Astrocyte of the cerebellum (primary cell): ENCODE results near the gene CDH4.

Experiments
- DNase-seq: peaks from one replicate; pipeline ENCODE4 v3.0.0-alpha.2; 2011; ENCODE audit warnings: low read depth
- H3K4me3 ChIP-seq: 2 replicates; pipeline ENCODE4 v1.5.1; 2011; ENCODE audit warnings: mild to moderate bottlenecking, low read depth, low read length, moderate library complexity
- in situ Hi-C: cut with HindIII; loops from 2 replicates; pipeline ENCODE4 v1.10.0; 2017; ENCODE audit warnings: low sequenced_read_pairs
- TF ChIP-seq, protein P1 (sequence below): IDR thresholded peaks from 2 replicates; pipeline ENCODE4 v1.5.1; 2012; ENCODE audit warnings: low read length, low read depth, moderate library complexity, mild to moderate bottlenecking; ENCODE audit errors: missing control alignments

CDH4 gene

DNA sequence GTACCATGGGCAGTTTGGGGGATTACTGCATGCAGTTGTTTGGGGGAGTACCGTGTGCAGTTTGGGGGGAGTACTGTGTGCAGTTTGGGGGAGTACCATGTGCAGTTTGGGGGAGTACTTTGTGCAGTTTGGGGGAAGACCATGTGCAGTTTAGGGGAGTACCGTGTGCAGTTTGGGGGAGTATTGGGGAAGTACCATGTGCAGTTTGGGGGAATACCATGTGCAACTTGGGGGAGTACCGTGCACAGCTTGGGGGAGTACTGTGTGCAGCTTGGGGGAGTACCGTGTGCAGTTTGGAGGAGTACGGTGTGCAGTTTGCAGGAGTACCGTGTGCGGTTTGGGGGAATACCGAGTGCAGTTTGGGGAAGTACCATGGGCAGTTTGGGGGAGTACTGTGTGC is 22.3 kb downstream of the CDH4 start:
- H3K4me3 ChIP-seq: no peak overlapping the region
- in situ Hi-C loops: no loop called here
- TF ChIP-seq, protein P1, sequence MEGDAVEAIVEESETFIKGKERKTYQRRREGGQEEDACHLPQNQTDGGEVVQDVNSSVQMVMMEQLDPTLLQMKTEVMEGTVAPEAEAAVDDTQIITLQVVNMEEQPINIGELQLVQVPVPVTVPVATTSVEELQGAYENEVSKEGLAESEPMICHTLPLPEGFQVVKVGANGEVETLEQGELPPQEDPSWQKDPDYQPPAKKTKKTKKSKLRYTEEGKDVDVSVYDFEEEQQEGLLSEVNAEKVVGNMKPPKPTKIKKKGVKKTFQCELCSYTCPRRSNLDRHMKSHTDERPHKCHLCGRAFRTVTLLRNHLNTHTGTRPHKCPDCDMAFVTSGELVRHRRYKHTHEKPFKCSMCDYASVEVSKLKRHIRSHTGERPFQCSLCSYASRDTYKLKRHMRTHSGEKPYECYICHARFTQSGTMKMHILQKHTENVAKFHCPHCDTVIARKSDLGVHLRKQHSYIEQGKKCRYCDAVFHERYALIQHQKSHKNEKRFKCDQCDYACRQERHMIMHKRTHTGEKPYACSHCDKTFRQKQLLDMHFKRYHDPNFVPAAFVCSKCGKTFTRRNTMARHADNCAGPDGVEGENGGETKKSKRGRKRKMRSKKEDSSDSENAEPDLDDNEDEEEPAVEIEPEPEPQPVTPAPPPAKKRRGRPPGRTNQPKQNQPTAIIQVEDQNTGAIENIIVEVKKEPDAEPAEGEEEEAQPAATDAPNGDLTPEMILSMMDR: no peak
- no peak for DNase-seq

DNA sequence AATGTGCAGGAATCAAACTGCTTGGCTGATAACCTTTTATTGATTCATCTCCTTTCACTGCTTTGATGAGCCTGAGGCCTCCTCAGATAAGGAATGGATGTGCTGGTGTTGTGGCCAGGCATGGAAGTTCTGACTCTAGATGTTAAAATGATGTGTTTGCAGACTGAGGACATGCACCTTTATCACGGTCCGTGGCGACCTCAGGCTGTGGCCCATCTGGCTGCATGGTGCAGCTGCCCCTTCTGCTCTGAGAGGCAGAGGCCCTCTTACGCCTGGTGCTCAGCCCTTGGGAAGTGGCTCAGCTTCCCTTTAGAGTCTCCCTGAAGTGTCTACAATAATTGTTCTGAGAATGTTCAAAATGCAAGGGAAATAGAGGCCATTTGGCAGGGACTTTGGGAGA is 26.2 kb downstream of the CDH4 start:
- no peak for DNase-seq
- TF ChIP-seq, protein P1: no peak
- in situ Hi-C loops: no loop called here

DNA sequence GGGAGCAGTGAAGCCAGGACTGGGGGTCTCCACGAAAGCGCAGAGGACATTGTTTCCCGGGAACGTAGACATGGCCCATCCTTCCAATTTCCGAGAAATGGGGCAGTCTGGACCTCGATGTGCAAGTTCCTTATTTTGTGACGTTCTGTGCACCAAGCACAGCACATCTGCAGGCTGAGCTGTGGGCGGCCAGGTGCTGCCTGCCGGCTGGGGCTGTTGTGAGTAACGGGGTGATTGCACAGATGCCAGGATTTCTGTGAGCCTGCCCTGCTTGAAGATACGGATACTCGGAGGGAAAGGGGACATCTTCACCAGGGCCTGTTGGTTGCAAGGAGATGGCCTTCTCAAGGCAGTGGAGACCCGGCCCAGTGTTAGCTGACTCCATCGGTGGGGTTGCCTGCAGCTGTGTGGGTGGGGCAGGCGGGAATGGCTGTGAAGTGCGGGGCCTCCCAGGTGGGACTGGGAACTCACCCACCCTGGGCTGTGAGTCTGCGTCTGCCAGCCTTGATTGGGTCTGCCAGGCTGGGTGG is 27.6 kb downstream of the CDH4 start:
- DNase-seq: no peak
- in situ Hi-C loops: no loop called here
- H3K4me3 ChIP-seq: no peak overlapping the region
- TF ChIP-seq, protein P1: no peak

More for the DNA sequence above, 26.2 kb downstream of the CDH4 start:
- H3K4me3 ChIP-seq: no peak overlapping the region

DNA sequence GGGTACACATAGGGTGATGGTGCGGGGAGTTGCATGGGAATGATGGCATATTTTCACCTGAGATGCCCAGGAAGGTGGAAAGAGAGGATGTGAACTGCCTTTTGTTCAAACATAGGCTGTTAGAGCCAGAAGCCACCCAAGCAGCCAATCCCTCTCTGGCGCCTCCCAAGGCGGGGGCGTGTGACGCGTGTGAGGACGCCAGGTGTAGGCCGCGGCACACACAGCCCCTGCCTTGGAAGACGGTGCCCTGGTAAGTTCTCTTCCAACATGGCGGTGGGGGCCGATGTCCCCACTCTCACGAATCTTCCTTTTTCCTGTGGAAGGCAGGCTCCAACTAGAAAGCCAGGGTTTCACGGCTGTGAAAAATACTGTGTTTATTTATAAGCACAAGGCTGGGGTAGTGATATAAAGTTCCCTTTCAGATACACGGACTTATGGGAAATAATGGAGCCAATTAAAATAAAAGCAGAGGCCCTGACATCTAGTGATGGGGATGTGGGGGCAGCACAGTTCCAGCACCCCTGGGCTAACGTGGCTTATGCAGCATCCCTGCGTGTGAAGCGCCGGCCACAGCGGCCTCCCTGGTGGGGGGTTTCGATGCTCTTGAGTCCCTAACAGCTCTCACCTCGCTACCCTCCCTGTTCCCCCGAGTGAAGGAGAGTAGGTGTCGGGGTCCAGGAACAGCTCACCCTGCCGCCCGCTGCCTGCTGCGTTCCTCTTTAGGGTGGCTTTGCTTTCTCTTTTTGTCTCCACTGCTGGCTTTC is 28.3 kb downstream of the CDH4 start:
- no peak for DNase-seq
- H3K4me3 ChIP-seq: no peak overlapping the region
- in situ Hi-C loops: no loop called here
- TF ChIP-seq, protein P1: no peak

DNA sequence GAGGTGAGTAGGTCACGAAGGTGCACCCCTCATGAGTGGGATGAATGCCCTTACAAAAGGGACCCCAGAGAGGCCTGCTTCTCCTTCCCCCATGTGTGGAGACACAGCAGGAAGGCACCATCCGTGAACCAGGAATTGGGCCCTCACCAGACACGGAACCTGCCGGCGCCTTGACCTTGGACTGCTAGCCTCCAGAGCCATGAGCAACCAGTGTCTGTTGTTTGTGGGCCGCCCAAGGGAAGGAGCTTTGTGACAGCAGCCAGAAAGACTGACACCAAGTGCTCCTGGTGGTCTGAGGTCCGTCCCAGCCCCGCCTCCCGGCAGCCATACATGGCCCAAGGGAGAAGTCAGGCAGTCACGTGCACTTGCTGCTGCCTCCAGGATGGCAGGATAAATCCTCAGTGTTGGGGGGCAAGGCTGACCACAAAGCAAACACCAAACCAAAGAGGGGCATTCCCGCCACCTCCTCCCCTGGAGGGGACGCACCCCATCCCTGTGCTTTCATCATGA is 29.3 kb downstream of the CDH4 start:
- no peak for DNase-seq
- in situ Hi-C loops: no loop called here
- TF ChIP-seq, protein P1: no peak
- no peak overlapping the region for H3K4me3 ChIP-seq

DNA sequence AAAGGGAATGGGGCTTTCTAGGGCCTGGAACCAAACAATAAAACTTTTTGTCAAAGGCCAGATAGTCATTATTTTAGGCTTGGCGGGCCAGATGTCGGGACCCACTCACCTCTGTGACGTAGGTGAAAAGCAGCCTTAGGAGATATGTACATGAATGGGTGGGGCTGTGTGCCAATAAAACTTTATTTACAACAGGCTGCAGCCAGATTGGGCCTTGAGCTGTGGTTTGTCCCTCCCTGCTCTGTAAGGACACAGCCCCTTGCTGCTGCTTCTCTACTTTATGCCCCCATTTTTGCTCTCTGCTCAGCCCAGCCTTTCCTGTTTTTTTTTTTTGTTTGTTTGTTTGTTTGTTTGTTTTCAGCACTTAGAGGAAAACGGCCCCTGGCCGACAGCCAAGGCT is 32.7 kb downstream of the CDH4 start:
- no peak overlapping the region for H3K4me3 ChIP-seq
- in situ Hi-C loops: no loop called here
- no peak for DNase-seq
- TF ChIP-seq, protein P1: no peak
